Smooth muscle cell (in vitro differentiated cells): ENCODE results near the gene TP63. TPM values are rescaled to one million over a fixed set of nuclear protein-coding genes. Genes with fewer than 3 reads are reported as not detected.

ENCODE experiments used
- DNase-seq: peaks from one replicate; lab custom pipeline; 2025; ENCODE audit not compliant: unreplicated experiment; lab: John Stamatoyannopoulos, UW
- H2AFZ ChIP-seq: fragments of 200-600 bp; sonication (generic); 2 replicates; pipeline ENCODE4 v1.6.0; 2016; ENCODE audit warnings: antibody characterized with exemption, low read depth, mild to moderate bottlenecking
- H3F3A ChIP-seq: fragments of 200-600 bp; sonication (generic); 2 replicates; pipeline ENCODE4 v1.6.0; 2017; ENCODE audit warnings: antibody characterized with exemption, low read depth
- H3K27ac ChIP-seq: fragments of 200-600 bp; sonication (generic); 2 replicates; pipeline ENCODE4 v1.5.1; 2016; ENCODE audit warnings: low read depth, mild to moderate bottlenecking
- H3K27me3 ChIP-seq: fragments of 200-600 bp; sonication (generic); 2 replicates; pipeline ENCODE4 v1.6.1; 2016; ENCODE audit warnings: low read depth, mild to moderate bottlenecking
- H3K36me3 ChIP-seq: fragments of 200-600 bp; sonication (generic); 2 replicates; pipeline ENCODE4 v1.5.1; 2016; ENCODE audit warnings: low read depth
- H3K4me1 ChIP-seq: fragments of 200-600 bp; sonication (generic); 2 replicates; pipeline ENCODE4 v1.5.1; 2016; ENCODE audit warnings: low read depth
- H3K4me2 ChIP-seq: fragments of 200-600 bp; sonication (generic); 2 replicates; pipeline ENCODE4 v1.6.0; 2016; ENCODE audit warnings: mild to moderate bottlenecking
- H3K4me3 ChIP-seq: fragments of 200-600 bp; sonication (generic); 2 replicates; pipeline ENCODE4 v1.5.1; 2016; ENCODE audit warnings: mild to moderate bottlenecking
- H3K79me2 ChIP-seq: fragments of 200-600 bp; sonication (generic); 2 replicates; pipeline ENCODE4 v1.6.0; 2016; ENCODE audit warnings: low read depth, mild to moderate bottlenecking
- H3K9ac ChIP-seq: fragments of 200-600 bp; sonication (generic); 2 replicates; pipeline ENCODE4 v1.6.0; 2016; ENCODE audit warnings: low read depth
- H3K9me3 ChIP-seq: fragments of 200-600 bp; sonication (generic); replicated peaks from 2 replicates; pipeline ENCODE4 v1.5.1; 2016; ENCODE audit warnings: low read depth
- H4K20me1 ChIP-seq: fragments of 200-600 bp; sonication (generic); 2 replicates; pipeline ENCODE4 v1.6.0; 2016; ENCODE audit warnings: low read depth
- WGBS: methylation state at CpG from one replicate; pipeline ENCODE4 v1.1.7; 2016; ENCODE audit warnings: low lambda C conversion rate; 5-methylcytosine and 5-hydroxymethylcytosine counted together
- polyA plus RNA-seq: library from polyadenylated mRNA; unstranded; fragments of >200 nt; fragmentation: Nextera tagmentation; extraction: Ambion mirVana; gene quantifications from 2 replicates; pipeline ENCODE4 v1.2.1, GENCODE V29; 2016
- total RNA-seq: library from RNA; depleted of rRNA; stranded (reverse); fragments of >200 nt; gene quantifications from 2 replicates; pipeline ENCODE4 v1.2.3, GENCODE V29; 2014
- TF ChIP-seq, protein P1 (sequence below): fragments of 200-600 bp; sonication (generic); IDR thresholded peaks from 2 replicates; pipeline ENCODE4 v1.5.1; 2017; ENCODE audit warnings: borderline replicate concordance, mild to moderate bottlenecking, antibody characterized with exemption; ENCODE audit not compliant: insufficient read depth, poor library complexity, severe bottlenecking

TP63 gene
- total and polyA plus RNA-seq, 2 experiments from 2014 or later: 1.9 to 27.1 TPM

DNA sequence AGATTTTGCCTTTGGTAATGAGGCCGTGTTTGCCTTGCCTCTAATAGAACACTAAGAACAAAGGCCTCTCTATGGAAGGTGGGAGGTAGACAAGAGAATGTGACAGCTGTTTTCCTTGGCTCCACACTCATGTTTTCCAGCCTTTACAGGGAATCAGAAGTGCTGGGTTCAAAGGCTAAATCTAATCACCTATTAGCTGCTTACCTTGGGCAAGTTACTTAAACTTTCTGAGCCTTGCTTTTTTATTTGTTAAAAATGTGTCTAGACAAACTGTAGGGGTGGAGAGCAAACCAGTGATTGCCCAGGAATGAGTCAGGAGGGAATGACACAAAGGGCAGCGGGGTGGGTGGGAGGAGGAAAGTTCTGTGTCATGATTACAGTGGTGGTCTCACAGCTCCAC is 310.5 kb downstream of the TP63 start:
- WGBS: 12% methylated on average over 2 of the region's 2 CpGs
- Histone ChIP-seq H3K79me2 (no peaks in the 10 kb centered on the region), H3K4me1 (peaks cover 6% of the 10 kb centered on the region), H3K27me3 (no peaks in the 10 kb centered on the region), H3K9ac (peak overlapping the region; percentile 82), H3K9me3 (no peaks in the 10 kb centered on the region), H2AFZ (peak overlapping the region; percentile 56), H3K4me3 (no peak overlapping the region), H3K27ac (peak overlapping the region; percentile 95), H3K36me3 (no peaks in the 10 kb centered on the region), H4K20me1 (no peaks in the 10 kb centered on the region), H3K4me2 (peak overlapping the region; percentile 37), H3F3A (no peaks in the 10 kb centered on the region)
- DNase-seq: no peak
- TF ChIP-seq, protein P1, sequence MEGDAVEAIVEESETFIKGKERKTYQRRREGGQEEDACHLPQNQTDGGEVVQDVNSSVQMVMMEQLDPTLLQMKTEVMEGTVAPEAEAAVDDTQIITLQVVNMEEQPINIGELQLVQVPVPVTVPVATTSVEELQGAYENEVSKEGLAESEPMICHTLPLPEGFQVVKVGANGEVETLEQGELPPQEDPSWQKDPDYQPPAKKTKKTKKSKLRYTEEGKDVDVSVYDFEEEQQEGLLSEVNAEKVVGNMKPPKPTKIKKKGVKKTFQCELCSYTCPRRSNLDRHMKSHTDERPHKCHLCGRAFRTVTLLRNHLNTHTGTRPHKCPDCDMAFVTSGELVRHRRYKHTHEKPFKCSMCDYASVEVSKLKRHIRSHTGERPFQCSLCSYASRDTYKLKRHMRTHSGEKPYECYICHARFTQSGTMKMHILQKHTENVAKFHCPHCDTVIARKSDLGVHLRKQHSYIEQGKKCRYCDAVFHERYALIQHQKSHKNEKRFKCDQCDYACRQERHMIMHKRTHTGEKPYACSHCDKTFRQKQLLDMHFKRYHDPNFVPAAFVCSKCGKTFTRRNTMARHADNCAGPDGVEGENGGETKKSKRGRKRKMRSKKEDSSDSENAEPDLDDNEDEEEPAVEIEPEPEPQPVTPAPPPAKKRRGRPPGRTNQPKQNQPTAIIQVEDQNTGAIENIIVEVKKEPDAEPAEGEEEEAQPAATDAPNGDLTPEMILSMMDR: no peak

DNA sequence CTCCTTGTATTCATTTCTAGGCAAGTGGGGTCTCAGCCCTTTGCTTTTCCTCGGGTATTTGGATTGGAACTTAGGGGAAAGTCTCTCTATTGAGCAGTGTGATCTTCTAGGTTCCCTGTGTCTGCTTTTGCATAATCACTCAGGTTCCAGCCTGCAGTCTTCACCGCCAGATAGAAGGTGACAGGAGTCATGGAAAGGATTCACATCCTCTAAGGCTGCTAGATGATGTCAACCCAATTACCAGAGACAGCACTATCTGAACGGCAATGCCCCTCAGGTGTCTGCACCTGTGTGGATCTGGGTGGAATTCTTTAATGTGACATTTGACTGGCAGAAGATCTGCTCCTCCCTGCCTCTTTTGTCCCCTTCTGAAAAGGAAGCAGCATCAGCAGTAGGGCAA is 311.8 kb downstream of the TP63 start:
- Histone ChIP-seq H3K4me2 (no peak overlapping the region), H3K4me1 (peaks cover 6% of the 10 kb centered on the region), H3K27ac (peak overlapping the region; percentile 95), H3K79me2 (no peaks in the 10 kb centered on the region), H4K20me1 (no peaks in the 10 kb centered on the region), H3K36me3 (no peaks in the 10 kb centered on the region), H3K4me3 (no peak overlapping the region), H2AFZ (peak overlapping the region; percentile 59), H3K9ac (peak overlapping the region; percentile 82), H3K9me3 (no peaks in the 10 kb centered on the region), H3F3A (no peaks in the 10 kb centered on the region), H3K27me3 (no peaks in the 10 kb centered on the region)
- 75% methylated on average over 3 of the region's 3 CpGs for WGBS
- no peak for DNase-seq
- TF ChIP-seq, protein P1: no peak

DNA sequence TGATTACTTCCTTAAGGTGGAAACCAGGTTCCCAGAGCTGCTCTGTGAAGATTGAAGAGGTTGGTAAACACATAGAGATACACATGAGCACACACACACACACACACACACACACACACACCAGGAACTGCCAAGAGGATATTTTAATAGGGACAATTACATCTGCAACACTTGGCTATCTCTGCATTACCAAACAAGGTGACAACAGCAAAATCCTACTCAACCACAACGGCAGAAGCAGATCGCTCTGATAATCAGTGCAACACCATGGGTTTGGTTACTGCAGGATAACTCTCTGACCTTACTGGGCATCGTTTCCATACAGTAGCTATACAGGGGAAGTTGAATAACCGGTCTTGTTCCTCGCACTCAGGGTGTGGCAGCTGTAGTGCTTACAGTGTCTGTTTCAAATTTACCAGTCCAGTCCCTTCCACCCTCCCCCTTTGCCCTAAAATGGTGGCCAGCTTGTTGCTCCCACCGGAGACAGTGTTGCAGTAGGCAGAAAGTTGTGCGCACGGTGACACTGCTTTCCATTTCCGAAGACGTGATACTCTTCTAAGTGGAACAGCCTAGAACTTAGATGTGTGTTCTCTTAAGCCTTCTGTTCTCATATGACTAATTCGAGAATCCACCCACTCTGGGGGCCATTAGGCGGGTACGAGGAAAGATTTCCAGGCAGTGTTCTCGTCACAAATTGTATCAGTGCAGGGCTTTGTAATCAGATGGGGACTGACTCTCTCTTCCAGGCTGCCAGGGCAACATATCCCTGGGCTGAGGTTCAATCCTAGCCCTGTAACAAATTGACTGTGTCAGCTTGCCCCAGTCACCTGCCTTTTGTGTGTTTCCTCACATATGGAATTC is 313.3 kb downstream of the TP63 start:
- no peak overlapping the region for H3K4me3 ChIP-seq

More for the DNA sequence above, 313.3 kb downstream of the TP63 start:
- Histone ChIP-seq H4K20me1 (no peaks in the 10 kb centered on the region), H3F3A (no peaks in the 10 kb centered on the region), H3K36me3 (no peaks in the 10 kb centered on the region), H3K27me3 (no peaks in the 10 kb centered on the region), H3K79me2 (no peaks in the 10 kb centered on the region), H3K27ac (peak overlapping the region; percentile 95), H3K4me1 (peaks cover 6% of the 10 kb centered on the region), H3K4me2 (no peak overlapping the region), H3K9me3 (no peaks in the 10 kb centered on the region), H3K9ac (peak overlapping the region; percentile 8), H2AFZ (no peak overlapping the region)
- TF ChIP-seq, protein P1: no peak
- WGBS: 71% methylated on average over 14 of the region's 14 CpGs
- no peak for DNase-seq
